Activated T-cell treated with anti-CD3 and anti-CD28 coated beads, Interleukin-2, amount 50 U/mL, for 24 hours (primary cell): Measurements from ENCODE around the gene ALG5.

Experiments
- DNase-seq: peaks from one replicate; pipeline ENCODE4 v3.0.0-alpha.2; 2020
- H3K27ac Mint-ChIP-seq: 2 replicates; pipeline ENCODE4 v1.8.0; 2020; ENCODE audit warnings: mild to moderate bottlenecking, mixed read lengths
- H3K27me3 Mint-ChIP-seq: 2 replicates; pipeline ENCODE4 v1.8.0; 2020; ENCODE audit warnings: mixed read lengths
- H3K36me3 Mint-ChIP-seq: 2 replicates; pipeline ENCODE4 v1.8.0; 2020; ENCODE audit warnings: low read depth, mixed read lengths
- H3K4me1 Mint-ChIP-seq: 2 replicates; pipeline ENCODE4 v1.8.0; 2020; ENCODE audit warnings: low read depth, mixed read lengths
- H3K4me3 Mint-ChIP-seq: 2 replicates; pipeline ENCODE4 v1.8.0; 2020; ENCODE audit warnings: mild to moderate bottlenecking, moderate library complexity, mixed read lengths
- H3K9me3 Mint-ChIP-seq: 2 replicates; pipeline ENCODE4 v1.8.0; 2020; ENCODE audit warnings: mixed read lengths

ALG5 gene

DNA sequence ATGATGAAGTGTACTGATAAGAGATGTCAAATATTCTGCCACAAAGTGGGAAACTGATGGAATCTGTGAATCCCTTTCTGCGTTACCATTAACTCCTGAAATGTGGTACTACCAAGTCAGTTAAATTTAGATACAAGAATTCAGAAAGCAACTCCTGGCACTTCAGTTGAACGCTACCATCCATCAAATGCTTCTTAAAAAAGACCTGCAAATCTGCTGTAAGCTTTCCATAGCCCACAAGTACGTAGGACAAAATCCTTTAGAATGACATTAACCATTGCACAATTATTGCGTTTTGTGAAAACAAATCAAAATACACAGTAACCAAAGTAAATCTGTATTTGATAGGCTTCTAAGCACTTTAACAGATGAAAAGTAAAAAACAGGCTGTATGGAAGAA is 84.5 kb downstream of the ALG5 start:
- Mint-ChIP-seq H3K9me3 (no peaks in the 10 kb centered on the region), H3K36me3 (no peaks in the 10 kb centered on the region), H3K4me3 (no peak overlapping the region), H3K4me1 (peaks cover 8% of the 10 kb centered on the region), H3K27me3 (peaks cover 68% of the 10 kb centered on the region), H3K27ac (no peak overlapping the region)
- DNase-seq = no peak

GRCh38 chr13:36913463-36913862 is 85.7 kb downstream of the ALG5 start:
- H3K9me3 Mint-ChIP-seq = no peaks in the 10 kb centered on the region
- H3K27me3 Mint-ChIP-seq = peaks cover 57% of the 10 kb centered on the region

GRCh38 chr13:36912973-36913372 is 86.2 kb downstream of the ALG5 start:
- peaks cover 53% of the 10 kb centered on the region for H3K27me3 Mint-ChIP-seq

More at GRCh38 chr13:36913463-36913862, 85.7 kb downstream of the ALG5 start:
- DNase-seq = no peak
- H3K4me3 Mint-ChIP-seq = no peak overlapping the region
- H3K27ac Mint-ChIP-seq = no peak overlapping the region
- H3K4me1 Mint-ChIP-seq = no peaks in the 10 kb centered on the region
- no peaks in the 10 kb centered on the region for H3K36me3 Mint-ChIP-seq

DNA sequence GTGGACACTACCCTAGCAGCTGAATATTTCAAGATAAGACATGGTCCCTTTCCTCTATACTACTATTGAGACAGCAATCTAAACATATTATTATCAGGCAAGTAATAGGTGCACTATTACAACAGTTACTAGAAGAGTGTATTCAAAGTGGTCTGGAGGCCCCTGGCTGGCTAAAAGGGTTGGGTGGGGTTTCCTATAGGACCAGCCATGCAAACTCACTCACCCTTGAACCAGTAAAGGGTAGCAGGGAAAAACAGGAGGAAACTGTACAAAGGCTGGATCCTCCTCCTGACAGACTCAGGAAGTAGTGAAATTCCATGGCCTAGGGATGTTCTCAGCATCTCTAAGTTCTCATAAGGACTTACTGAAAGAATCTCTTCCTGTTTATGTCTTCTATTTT is 86.8 kb downstream of the ALG5 start:
- DNase-seq = no peak
- no peaks in the 10 kb centered on the region for H3K36me3 Mint-ChIP-seq
- no peak overlapping the region for H3K4me3 Mint-ChIP-seq
- no peaks in the 10 kb centered on the region for H3K4me1 Mint-ChIP-seq
- no peaks in the 10 kb centered on the region for H3K9me3 Mint-ChIP-seq
- no peak overlapping the region for H3K27ac Mint-ChIP-seq
- peaks cover 48% of the 10 kb centered on the region for H3K27me3 Mint-ChIP-seq

More at GRCh38 chr13:36912973-36913372, 86.2 kb downstream of the ALG5 start:
- Mint-ChIP-seq H3K27ac (no peak overlapping the region), H3K4me1 (no peaks in the 10 kb centered on the region), H3K36me3 (no peaks in the 10 kb centered on the region), H3K9me3 (no peaks in the 10 kb centered on the region), H3K4me3 (no peak overlapping the region)
- DNase-seq = no peak

DNA sequence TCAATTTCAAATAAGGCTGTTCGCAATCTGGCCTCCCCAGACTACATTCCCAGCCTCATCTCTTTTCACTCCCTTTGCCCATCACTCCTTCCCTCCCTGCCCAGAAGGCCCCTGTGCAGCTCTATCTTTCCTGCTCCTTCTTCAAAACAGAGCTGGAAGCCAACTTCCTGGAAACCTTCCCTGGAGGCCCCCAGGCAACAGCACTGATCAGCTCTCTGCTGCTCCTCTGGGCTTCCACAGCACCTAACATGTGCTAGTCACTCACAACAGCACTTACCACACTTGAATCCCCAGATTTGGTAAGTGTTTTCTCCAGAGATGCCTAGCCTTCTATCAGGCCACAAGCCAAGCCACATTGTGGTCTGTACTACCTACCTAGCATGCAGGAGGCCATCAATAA is 88.6 kb downstream of the ALG5 start:
- H3K27me3 Mint-ChIP-seq = peaks cover 36% of the 10 kb centered on the region
- no peaks in the 10 kb centered on the region for H3K9me3 Mint-ChIP-seq
- no peaks in the 10 kb centered on the region for H3K4me1 Mint-ChIP-seq
- H3K4me3 Mint-ChIP-seq = no peak overlapping the region
- H3K27ac Mint-ChIP-seq = no peak overlapping the region
- no peaks in the 10 kb centered on the region for H3K36me3 Mint-ChIP-seq
- DNase-seq = no peak

DNA sequence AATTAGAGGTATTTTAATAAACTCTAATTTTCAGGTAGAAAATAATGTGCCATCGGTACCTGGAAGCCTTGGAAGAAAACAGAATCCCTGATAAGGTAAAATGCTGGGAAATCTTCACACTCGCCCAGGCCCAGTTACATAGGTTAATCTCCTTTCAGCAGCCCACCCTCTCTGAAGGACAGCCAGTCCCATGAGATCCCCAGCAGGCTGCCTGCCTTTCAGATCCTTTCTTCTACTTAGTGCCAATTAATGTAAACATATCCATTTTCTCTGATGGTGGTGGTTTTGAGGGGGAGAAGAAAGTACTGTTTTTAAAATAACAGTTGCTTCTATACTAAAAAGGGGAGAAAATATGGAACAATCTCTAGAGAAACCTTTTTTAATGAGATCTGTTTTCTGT is 91.3 kb downstream of the ALG5 start:
- H3K4me1 Mint-ChIP-seq = no peaks in the 10 kb centered on the region
- no peaks in the 10 kb centered on the region for H3K36me3 Mint-ChIP-seq
- peaks cover 31% of the 10 kb centered on the region for H3K27me3 Mint-ChIP-seq
- H3K9me3 Mint-ChIP-seq = no peaks in the 10 kb centered on the region
- no peak overlapping the region for H3K4me3 Mint-ChIP-seq
- H3K27ac Mint-ChIP-seq = no peak overlapping the region
- no peak for DNase-seq

DNA sequence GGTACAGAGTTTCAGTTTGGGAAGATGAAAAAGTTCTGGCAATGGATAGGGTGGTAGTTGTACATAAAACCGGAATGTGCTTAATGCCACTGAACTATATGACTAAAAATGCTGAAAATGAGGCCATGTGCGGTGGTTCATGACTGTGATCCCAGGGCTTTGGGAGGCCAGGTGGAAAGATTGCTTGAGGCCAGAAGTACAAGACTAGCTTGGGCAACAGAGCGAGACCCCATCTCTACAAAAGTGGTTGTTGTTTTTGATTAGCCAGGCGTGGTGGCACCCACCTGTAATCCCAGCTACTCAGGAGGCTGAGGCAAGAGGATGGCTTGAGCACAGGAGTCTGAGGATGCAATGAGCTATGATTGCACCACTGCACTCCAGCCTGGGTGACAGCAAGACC is 91.9 kb downstream of the ALG5 start:
- H3K27ac Mint-ChIP-seq = no peak overlapping the region
- no peak overlapping the region for H3K4me3 Mint-ChIP-seq
- no peaks in the 10 kb centered on the region for H3K9me3 Mint-ChIP-seq
- no peak for DNase-seq
- H3K27me3 Mint-ChIP-seq = peaks cover 30% of the 10 kb centered on the region
- no peaks in the 10 kb centered on the region for H3K4me1 Mint-ChIP-seq
- no peaks in the 10 kb centered on the region for H3K36me3 Mint-ChIP-seq

- Mint-ChIP-seq H3K36me3 (no peaks in the 10 kb centered on the region), H3K9me3 (no peaks in the 10 kb centered on the region), H3K4me3 (no peak overlapping the region), H3K27ac (no peak overlapping the region), H3K4me1 (no peaks in the 10 kb centered on the region), H3K27me3 (peaks cover 28% of the 10 kb centered on the region)
- DNase-seq = no peak
Measured at GRCh38 chr13:36905944-36906343, 93.2 kb downstream of the ALG5 start.

DNA sequence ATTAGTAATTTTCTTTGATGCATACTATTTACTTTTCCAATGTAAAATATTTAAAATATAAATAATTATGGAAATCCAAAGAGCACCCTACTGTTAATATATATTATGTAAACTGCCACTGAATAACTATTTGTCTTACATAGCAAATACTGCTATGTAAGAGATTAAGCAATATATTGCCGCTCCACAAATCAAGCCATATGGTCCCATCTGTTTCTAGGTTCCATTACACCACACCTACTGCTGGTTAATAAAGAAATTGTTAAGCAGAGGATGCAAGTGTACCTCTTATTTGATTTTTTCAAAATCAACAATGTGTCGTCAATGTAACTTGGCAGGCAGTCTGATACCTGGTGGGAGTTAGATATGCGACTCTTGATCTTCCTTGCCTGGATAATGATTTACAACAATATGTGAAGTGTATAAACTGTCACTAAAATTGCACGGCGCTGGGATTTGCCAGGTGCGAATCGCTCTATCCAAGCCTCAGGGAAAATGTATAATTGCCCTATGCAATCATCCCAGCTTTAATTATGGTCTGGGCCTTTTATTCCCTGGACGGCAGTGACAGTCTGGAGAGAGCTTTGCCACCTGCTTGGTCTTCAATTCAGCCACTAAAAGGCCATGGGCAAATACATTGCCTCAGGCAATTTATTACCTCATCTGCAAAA is 95.1 kb downstream of the ALG5 start:
- no peaks in the 10 kb centered on the region for H3K9me3 Mint-ChIP-seq
- H3K4me1 Mint-ChIP-seq = no peaks in the 10 kb centered on the region
- no peak overlapping the region for H3K4me3 Mint-ChIP-seq
- no peaks in the 10 kb centered on the region for H3K36me3 Mint-ChIP-seq
- no peak for DNase-seq
- no peak overlapping the region for H3K27ac Mint-ChIP-seq
- peaks cover 31% of the 10 kb centered on the region for H3K27me3 Mint-ChIP-seq
